HG02870 (cell line): ENCODE data around the gene SERPINH1.

Experiments
- ATAC-seq: cut with Tn5 transposase; IDR thresholded peaks from one replicate; pipeline ENCODE4 v1.9.1; 2021; ENCODE audit warnings: mild to moderate bottlenecking, moderate library complexity; ENCODE audit not compliant: unreplicated experiment

Gene SERPINH1

DNA sequence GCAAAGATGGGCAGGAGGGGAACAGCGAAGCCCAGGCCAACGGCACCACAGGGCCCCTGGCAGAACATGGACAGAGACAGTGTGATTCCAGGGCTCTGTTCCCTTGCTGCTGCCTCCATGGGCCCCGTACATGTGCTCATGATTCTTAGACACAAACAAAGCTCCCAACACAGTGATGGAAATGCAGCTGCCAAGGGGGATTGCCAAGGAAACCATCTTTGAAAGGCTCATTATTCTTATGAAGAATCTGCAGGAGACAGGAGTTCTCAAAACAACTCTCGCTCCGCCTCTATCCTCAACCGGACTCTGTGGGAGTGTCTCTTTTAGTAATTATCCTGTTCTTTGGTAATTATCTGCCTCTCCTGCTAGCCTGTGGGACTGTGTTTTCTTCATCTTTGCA, 32.2 kb downstream of the SERPINH1 start:
- no peak for ATAC-seq

GRCh38 chr11:75595429-75595828, 33.4 kb downstream of the SERPINH1 start:
- no peak for ATAC-seq

DNA sequence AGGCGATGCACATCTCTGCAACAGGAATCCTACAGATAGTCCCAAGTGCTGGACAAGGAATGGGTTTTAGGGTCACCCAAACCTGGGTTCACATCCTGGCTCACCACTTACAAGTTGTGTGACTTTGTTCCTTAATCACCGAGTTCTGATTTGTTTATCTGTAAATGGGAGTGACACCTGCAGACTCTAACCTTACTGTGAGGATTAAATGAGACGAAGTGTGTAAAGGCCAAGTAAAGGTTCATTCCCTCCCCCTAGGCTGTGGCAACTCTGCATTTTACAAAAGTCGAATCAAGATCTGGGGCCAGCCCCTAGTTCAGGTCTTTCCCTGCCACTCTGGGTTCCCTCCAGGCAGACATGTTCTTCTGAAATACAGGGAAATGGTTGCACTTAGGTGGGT, 34.9 kb downstream of the SERPINH1 start:
- ATAC-seq = no peak

GRCh38 chr11:75597636-75598035, 35.6 kb downstream of the SERPINH1 start:
- ATAC-seq = no peak

GRCh38 chr11:75598264-75598663, 36.2 kb downstream of the SERPINH1 start:
- ATAC-seq = no peak

- ATAC-seq = no peak
Observed at GRCh38 chr11:75598900-75599299, 36.8 kb downstream of the SERPINH1 start.

DNA sequence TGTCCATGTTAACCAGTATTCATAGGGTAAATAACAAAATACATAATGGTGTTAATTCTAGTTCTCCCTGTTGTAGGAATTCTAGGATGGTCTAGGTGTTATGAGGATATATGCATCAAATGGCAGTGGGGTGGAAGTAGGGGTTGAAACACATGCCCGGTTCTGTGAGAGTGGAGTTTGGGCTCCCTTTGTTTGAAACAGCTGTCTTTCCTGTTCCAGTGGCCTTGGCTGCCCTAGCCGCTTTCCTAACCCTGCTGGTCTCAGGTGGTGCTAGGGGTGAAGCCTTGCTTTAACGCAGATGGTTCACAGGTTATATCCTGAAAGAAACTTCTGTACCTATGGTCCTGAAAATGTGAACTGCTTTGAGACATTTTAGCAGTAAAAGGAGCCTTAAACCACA, 38.3 kb downstream of the SERPINH1 start:
- no peak for ATAC-seq

- no peak for ATAC-seq
Observed at GRCh38 chr11:75601494-75601893, 39.4 kb downstream of the SERPINH1 start.

DNA sequence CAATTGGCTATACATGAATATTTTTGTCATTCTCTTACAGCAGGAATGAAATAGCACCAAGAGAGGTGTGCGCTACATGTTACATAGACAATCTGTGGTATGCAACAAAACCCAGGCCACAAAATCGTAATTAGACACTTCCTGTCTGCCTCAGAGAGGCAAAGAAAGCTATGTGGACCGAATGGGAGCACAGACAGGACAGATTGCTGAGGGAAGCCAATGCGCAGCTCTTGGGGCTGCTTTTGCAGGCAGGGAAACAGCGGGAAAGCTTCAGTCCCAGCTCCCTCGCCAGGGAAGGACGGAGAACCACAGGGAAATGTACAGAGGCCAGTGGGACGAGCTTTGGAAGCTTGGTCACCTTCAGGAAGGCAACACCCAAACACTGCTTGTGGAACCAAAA, 40.9 kb downstream of the SERPINH1 start:
- ATAC-seq = no peak

- no peak for ATAC-seq
Observed at GRCh38 chr11:75603791-75604736, 42.0 kb downstream of the SERPINH1 start.

GRCh38 chr11:75606099-75606498, 44.0 kb downstream of the SERPINH1 start:
- no peak for ATAC-seq

GRCh38 chr11:75611823-75612222, 49.8 kb downstream of the SERPINH1 start:
- no peak for ATAC-seq

- no peak for ATAC-seq
Observed at GRCh38 chr11:75615751-75616150, 53.7 kb downstream of the SERPINH1 start.

- ATAC-seq = no peak
Observed at GRCh38 chr11:75616281-75616680, 54.2 kb downstream of the SERPINH1 start.
